B cell (primary cell): ENCODE data around the gene WNT9A. TPM values are rescaled to one million over a fixed set of nuclear protein-coding genes. Genes with fewer than 3 reads are reported as not detected.

ENCODE experiments used
- ATAC-seq: fragments of 200-7000 bp; cut with Tn5 transposase; one replicate; pipeline ENCODE4 v1.10.0; 2021; ENCODE audit warnings: low read depth, mild to moderate bottlenecking, moderate number of reproducible peaks, moderate library complexity
- CTCF ChIA-PET: fragments of 350-600 bp; sonication (Branson Sonifier 250); formaldehyde crosslinking; loops from one replicate; lab custom pipeline; 2021; ENCODE audit warnings: antibody characterized with exemption, inconsistent platforms; lab: Charles Lee
- POLR2A ChIA-PET: fragments of 350-600 bp; sonication (Branson Sonifier 250); formaldehyde crosslinking; loops from one replicate; lab custom pipeline; 2021; ENCODE audit warnings: antibody characterized with exemption; lab: Charles Lee
- DNase-seq: peaks from one replicate; pipeline ENCODE4 v3.0.0; 2013
- H2AFZ ChIP-seq: 2 replicates; pipeline ENCODE4 v1.6.1; 2012; ENCODE audit warnings: mild to moderate bottlenecking, low read depth, low read length; ENCODE audit not compliant: insufficient read depth, poor library complexity, severe bottlenecking
- H3K27ac ChIP-seq, 2 donors: 1 replicate in 1 of 2; 2 replicates in 1 of 2; pipeline ENCODE4 v1.5.1; 2012 to 2013; ENCODE audit warnings: low read length in 2 of 2, mild to moderate bottlenecking in 2 of 2, moderate library complexity in 1 of 2
- H3K27me3 ChIP-seq, 4 experiments: fragments of 200-600 bp in 1 of 4; sonication (generic) in 1 of 4; replicated peaks in 1 of 4; 1 replicate in 2 of 4; 2 replicates in 2 of 4; pipeline versions ENCODE4 v1.6.1 to v1.7.0; 2013 to 2016; ENCODE audit warnings: low read length in 3 of 4, mild to moderate bottlenecking in 2 of 4, mixed read lengths in 1 of 4, moderate library complexity in 1 of 4; ENCODE audit not compliant: insufficient read depth in 4 of 4, control insufficient read depth in 3 of 4; ENCODE audit errors: control extremely low read depth in 1 of 4
- H3K36me3 ChIP-seq, 2 experiments: replicated peaks in 1 of 2; 1 replicate in 1 of 2; 2 replicates in 1 of 2; pipeline versions ENCODE4 v1.6.1 to v1.7.1; 2013; ENCODE audit warnings: low read length in 1 of 2; ENCODE audit not compliant: insufficient read depth in 2 of 2, control insufficient read depth in 1 of 2; ENCODE audit errors: control extremely low read depth in 1 of 2, extremely low read depth in 1 of 2
- H3K4me1 ChIP-seq, 2 donors: fragments of 200-600 bp in 1 of 2; sonication (generic) in 1 of 2; 1 replicate in 1 of 2; 2 replicates in 1 of 2; pipeline versions ENCODE4 v1.5.1 to v1.6.1; 2013 to 2017; ENCODE audit warnings: low read length in 2 of 2; ENCODE audit not compliant: control insufficient read depth in 2 of 2, insufficient read depth in 2 of 2
- H3K4me2 ChIP-seq: replicated peaks from 2 replicates; pipeline ENCODE3; 2012; ENCODE audit warnings: mild to moderate bottlenecking, low read depth, low read length; ENCODE audit not compliant: poor library complexity, severe bottlenecking
- H3K4me3 ChIP-seq, 5 experiments: fragments of 200-600 bp in 1 of 5; sonication (generic) in 1 of 5; 1 replicate in 3 of 5; 2 replicates in 2 of 5; pipeline versions ENCODE4 v1.5.1 to v1.7.0; 2011 to 2016; ENCODE audit warnings: low read length in 4 of 5, mild to moderate bottlenecking in 4 of 5, low read depth in 2 of 5, control low read depth in 1 of 5, moderate library complexity in 1 of 5; ENCODE audit not compliant: insufficient read depth in 1 of 5; ENCODE audit errors: control extremely low read depth in 1 of 5, extremely low read depth in 1 of 5
- H3K79me2 ChIP-seq: fragments of 200-600 bp; sonication (generic); one replicate; pipeline ENCODE4 v1.6.0; 2016; ENCODE audit warnings: low read length; ENCODE audit not compliant: control insufficient read depth, insufficient read depth
- H3K9ac ChIP-seq: fragments of 200-600 bp; sonication (generic); 2 replicates; pipeline ENCODE4 v1.6.1; 2017; ENCODE audit warnings: mild to moderate bottlenecking, low read length, moderate library complexity
- H3K9me3 ChIP-seq, 3 donors: one replicate each; pipeline versions ENCODE4 v1.6.1 to v1.7.1; 2013; ENCODE audit warnings: low read length in 2 of 3; ENCODE audit not compliant: control insufficient read depth in 2 of 3, insufficient read depth in 1 of 3; ENCODE audit errors: control extremely low read depth in 1 of 3
- H4K20me1 ChIP-seq: 2 replicates; pipeline ENCODE4 v1.6.0; 2012; ENCODE audit warnings: mild to moderate bottlenecking, low read length; ENCODE audit not compliant: insufficient read depth, control insufficient read depth, poor library complexity, severe bottlenecking
- H3K27ac Mint-ChIP-seq: one replicate; pipeline ENCODE4 v1.8.0; 2021; ENCODE audit warnings: mixed read lengths
- H3K27me3 Mint-ChIP-seq: one replicate; pipeline ENCODE4 v1.8.0; 2021; ENCODE audit warnings: mixed read lengths
- H3K4me1 Mint-ChIP-seq: one replicate; pipeline ENCODE4 v1.8.0; 2021; ENCODE audit warnings: mixed read lengths
- H3K4me3 Mint-ChIP-seq: one replicate; pipeline ENCODE4 v1.8.0; 2021; ENCODE audit warnings: mixed read lengths
- H3K9me3 Mint-ChIP-seq: one replicate; pipeline ENCODE4 v1.8.0; 2022; ENCODE audit warnings: mixed read lengths; ENCODE audit not compliant: insufficient read depth
- CTCF ChIP-seq: fragments of 200-600 bp; IDR thresholded peaks from one replicate; pipeline ENCODE4 v1.8.0; 2022; ENCODE audit warnings: antibody characterized with exemption, mild to moderate bottlenecking
- EZH2 ChIP-seq: IDR thresholded peaks from 2 replicates; pipeline ENCODE4 v1.6.1; 2012; ENCODE audit warnings: borderline replicate concordance, low read depth, mild to moderate bottlenecking, moderate library complexity, low read length; ENCODE audit not compliant: insufficient read depth, poor library complexity, severe bottlenecking
- WGBS: methylation state at CpG from one replicate; pipeline ENCODE4 v1.1.5; 2013; ENCODE audit warnings: missing lambda C conversion rate; ENCODE audit not compliant: insufficient coverage; 5-methylcytosine and 5-hydroxymethylcytosine counted together
- intact Hi-C: fragments of 100-400 bp; cut with micrococcal nuclease; formaldehyde crosslinking; loops from one replicate; pipeline ENCODE4 v1.10.0; 2022
- polyA plus RNA-seq: library from polyadenylated mRNA; depleted of rRNA; stranded (reverse); fragments of >200 nt; gene quantifications from 2 replicates; pipeline ENCODE4 v1.2.3, GENCODE V29; 2012
- total RNA-seq, 2 donors: library from RNA; stranded (reverse); fragments of 120-200 nt in 1 of 2; gene quantifications; 1 replicate in 1 of 2; 2 replicates in 1 of 2; pipeline versions ENCODE4 v1.2.3 to v1.2.4, GENCODE V29; 2013 to 2022

The WNT9A gene
- total and polyA plus RNA-seq, 2 donors (not counting 1 experiment from before 2014, with no cell fraction given) = 0.04 TPM; not detected in 1

- ATAC-seq (no peak), DNase-seq (no peak)
- ChIA-PET POLR2A (no interaction called here), CTCF (interaction anchor here (0.9 to 1.0 kb wide), 2 partner anchors 186 to 468 kb away, joined by 3 read pairs; no protein-coding TSS in a partner anchor)
- Mint-ChIP-seq H3K27ac (no peak overlapping the region), H3K4me1 (peaks cover 12% of the 10 kb centered on the region), H3K4me3 (no peak overlapping the region), H3K9me3 (no peaks in the 10 kb centered on the region), H3K27me3 (peaks cover 42% of the 10 kb centered on the region)
- H2AFZ ChIP-seq = no peak overlapping the region
- 91% methylated on average over 10 of the region's 13 CpGs for WGBS
- intact Hi-C loops = no loop called here
- H3K4me3 ChIP-seq = no peak overlapping the region
- peaks cover 0 to 35% (median 8%) of the 10 kb centered on the region in 4 experiments for H3K27me3 ChIP-seq
- no peak overlapping the region for H3K27ac ChIP-seq
- H3K4me2 ChIP-seq = no peak overlapping the region
- TF ChIP-seq EZH2 = no peak
- TF ChIP-seq CTCF = no peak
- no peaks in the 10 kb centered on the region for H3K79me2 ChIP-seq
- no peaks in the 10 kb centered on the region for H4K20me1 ChIP-seq
- no peaks in the 10 kb centered on the region for H3K36me3 ChIP-seq
- H3K9ac ChIP-seq = no peak overlapping the region
- peaks cover 15 to 21% of the 10 kb centered on the region in 2 donors for H3K4me1 ChIP-seq
- H3K9me3 ChIP-seq = peaks cover 0 to 3% (median 0%) of the 10 kb centered on the region in 3 donors
These were observed 2.4 kb upstream of the WNT9A start for GRCh38 chr1:227949954-227950734.

- peaks cover 35% of the 10 kb centered on the region for H3K27me3 Mint-ChIP-seq
- H3K9ac ChIP-seq = no peak overlapping the region
- peaks cover 0 to 41% (median 8%) of the 10 kb centered on the region in 4 experiments for H3K27me3 ChIP-seq
- ATAC-seq (no peak), DNase-seq (no peak)
- ChIA-PET POLR2A (no interaction called here), CTCF (no interaction called here)
- 89% methylated on average over 9 of the region's 11 CpGs for WGBS
- H3K4me1 ChIP-seq = peaks cover 15 to 21% of the 10 kb centered on the region in 2 donors
- no peak overlapping the region for H3K4me2 ChIP-seq
- H3K4me3 ChIP-seq = no peak overlapping the region
- no peaks in the 10 kb centered on the region for H3K9me3 Mint-ChIP-seq
- H3K9me3 ChIP-seq = peaks cover 0 to 3% (median 0%) of the 10 kb centered on the region in 3 donors
- no peaks in the 10 kb centered on the region for H3K79me2 ChIP-seq
- H3K4me1 Mint-ChIP-seq = peaks cover 12% of the 10 kb centered on the region
- H4K20me1 ChIP-seq = no peaks in the 10 kb centered on the region
- H3K4me3 Mint-ChIP-seq = no peak overlapping the region
- TF ChIP-seq EZH2 (no peak), CTCF (no peak)
- no peaks in the 10 kb centered on the region for H3K36me3 ChIP-seq
- H3K27ac Mint-ChIP-seq = no peak overlapping the region
- no peak overlapping the region for H2AFZ ChIP-seq
- no peak overlapping the region for H3K27ac ChIP-seq
- intact Hi-C loops = no loop called here
These were observed 1.7 kb upstream of the WNT9A start for GRCh38 chr1:227949341-227949921.
